HG03354 (cell line): ENCODE data around the gene ISX.

Source experiments
- ATAC-seq: cut with Tn5 transposase; IDR thresholded peaks from one replicate; pipeline ENCODE4 v1.9.1; 2021; ENCODE audit warnings: mild to moderate bottlenecking; ENCODE audit not compliant: unreplicated experiment, poor library complexity, severe bottlenecking

ISX gene

GRCh38 chr22:35102663-35103062 is 36.7 kb downstream of the ISX start:
- no peak for ATAC-seq

DNA sequence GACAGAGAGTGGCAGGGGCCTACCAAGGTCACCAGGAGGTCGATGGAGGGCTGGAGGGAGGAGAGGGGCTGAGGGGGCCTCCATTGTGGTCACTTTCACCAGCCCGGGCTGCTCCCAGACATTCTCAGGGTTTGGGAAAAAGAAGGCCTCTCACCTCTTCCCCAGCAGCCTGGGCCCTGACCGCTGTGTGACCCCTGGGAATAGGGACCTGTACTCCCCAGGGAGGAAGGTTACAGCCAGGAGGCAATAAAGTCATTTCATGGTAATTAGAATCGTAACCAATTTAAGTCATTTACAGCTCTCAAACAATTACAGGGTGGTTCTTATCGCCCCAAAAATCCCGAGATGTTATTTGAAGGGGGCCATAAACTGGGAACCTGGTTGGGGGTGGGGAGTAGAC is 37.8 kb downstream of the ISX start:
- no peak for ATAC-seq

DNA sequence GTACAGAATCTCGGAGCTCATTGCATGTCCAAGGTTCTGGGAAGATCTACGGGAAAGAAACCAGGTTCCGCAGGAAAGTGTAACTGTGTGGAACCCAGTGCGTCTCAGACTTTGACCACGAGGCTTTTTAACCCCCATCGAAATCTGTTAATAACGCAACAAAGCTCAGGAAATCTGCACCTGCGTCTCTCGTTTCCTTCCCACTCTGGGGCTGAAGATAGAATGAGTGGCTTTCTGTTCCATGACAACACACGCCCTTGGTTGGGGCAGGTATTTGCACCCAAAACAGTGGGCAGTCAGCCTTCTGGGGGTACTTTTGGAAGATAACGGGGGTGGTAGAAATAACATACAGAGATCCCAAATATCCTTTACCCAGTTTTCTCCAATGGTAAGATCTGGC is 38.5 kb downstream of the ISX start:
- no peak for ATAC-seq

GRCh38 chr22:35109616-35110015 is 43.7 kb downstream of the ISX start:
- no peak for ATAC-seq

DNA sequence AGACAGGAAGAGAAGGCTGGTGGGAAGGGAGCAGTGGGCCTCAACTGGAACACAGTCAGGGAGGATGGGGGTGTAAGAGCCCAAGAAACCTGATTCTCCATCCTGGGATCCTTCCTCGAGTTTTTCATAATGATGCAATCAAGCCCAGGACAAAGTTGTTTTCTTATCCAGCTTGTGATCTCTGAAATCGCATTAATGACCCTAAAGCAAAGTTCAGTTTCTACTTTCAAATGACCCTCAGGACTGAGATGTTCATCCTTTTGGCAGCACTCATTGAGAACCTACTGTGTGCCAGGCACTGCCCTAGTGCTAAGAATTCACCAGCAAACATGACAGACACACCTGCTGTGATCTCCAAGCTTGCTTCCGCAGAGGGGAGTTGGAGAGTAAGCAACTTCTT is 45.3 kb downstream of the ISX start:
- ATAC-seq, result no peak

DNA sequence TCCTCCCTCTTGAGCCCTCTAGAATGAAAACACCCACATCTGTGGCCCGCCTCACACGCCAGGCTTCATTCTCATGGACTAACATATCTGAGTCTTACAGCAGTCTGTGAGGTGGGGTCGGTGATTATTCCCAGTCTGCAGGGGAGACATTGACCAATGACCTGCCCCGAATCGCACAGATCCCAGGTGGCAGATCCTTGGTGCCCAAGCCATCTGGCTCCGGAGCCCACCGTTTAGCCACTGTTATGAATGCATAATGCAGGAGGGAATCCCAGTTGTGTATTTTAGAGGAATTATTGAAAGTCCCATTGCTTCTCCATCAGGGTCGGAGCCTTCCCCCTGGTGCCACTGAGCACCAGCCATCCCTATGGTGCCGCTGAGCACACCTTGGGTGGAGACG is 47.4 kb downstream of the ISX start:
- ATAC-seq, result no peak

DNA sequence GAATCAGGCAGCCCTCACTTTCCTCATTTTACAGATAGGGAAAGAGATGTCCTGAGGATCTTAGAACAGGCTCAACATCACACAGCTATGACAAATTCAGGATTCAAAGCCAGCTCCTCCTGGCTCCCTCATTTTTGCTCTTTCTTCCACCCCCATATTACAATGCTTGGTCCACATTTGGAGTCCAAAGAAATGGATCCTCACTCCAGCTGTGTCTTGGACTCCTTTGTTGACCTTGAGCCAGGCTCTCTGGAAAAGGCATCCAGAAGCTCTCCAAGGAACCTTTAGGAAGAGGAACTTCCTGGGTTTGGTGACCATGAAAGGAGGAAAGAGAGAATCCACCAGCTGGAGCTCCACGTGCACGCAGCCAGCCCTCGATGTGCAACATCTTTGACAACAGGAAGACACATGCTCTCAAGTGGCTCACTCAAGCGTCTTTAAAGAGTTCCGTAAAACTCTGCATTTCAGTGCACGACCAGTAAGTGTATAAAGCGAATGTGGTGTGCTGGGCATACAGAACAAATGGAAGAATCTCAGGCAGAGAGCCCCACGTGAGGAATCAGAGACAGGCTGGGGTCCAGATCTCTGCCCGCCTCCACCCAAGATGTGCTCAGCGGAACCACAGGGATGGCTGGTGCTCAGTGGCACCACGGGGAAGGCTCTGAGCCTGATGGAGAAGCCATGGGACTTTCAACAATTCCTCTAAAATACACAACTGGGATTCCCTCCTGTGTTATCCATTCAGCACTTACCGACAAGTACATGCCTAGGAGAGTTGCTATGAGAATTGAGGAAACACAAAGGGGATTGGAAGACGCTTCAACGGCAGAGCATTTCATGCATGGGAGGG is 48.4 kb downstream of the ISX start:
- ATAC-seq, result no peak

- no peak for ATAC-seq
Observed at GRCh38 chr22:35115515-35115914, 49.6 kb downstream of the ISX start.

- no peak for ATAC-seq
Observed at GRCh38 chr22:35116269-35116668, 50.3 kb downstream of the ISX start.

DNA sequence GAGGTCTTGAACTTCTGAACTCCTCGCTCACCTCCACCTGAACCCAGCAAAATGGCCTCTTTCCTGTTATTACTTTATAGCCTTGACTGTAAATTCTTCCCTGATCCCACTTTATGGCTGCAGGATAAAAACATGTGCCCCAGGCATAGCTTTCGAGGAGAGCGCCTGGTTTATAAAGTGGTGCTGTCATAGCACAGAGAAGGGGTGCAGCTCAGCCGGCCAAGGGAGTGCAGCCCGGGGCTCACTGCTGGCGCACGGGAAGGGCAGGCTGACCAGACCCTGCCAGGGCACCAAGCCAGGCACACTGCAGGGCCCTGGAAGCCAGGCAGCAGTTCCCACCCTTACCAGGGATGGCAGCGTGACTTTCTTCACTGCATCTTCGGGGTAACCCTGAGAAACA is 50.9 kb downstream of the ISX start:
- no peak for ATAC-seq

DNA sequence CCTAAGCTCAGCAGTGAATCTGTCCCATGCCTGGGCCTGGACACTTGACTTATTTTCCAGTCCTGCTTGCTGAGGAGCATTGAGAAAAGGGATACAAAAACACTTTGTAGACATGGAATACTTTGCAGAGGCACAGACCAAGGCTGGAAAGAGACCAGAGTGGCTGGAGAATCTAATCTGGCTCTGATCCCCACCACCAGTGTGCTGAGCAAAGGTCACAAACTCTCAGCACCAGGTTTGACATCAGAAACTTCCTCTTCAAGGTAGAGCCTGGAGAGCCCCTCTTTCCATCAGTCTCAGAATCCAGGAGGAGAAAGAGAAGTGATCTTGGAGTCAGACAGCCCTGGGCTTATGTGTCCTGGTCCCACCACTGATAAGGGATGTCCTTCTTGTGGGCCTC is 53.5 kb downstream of the ISX start:
- no peak for ATAC-seq

GRCh38 chr22:35124691-35125219 is 58.8 kb downstream of the ISX start:
- no peak for ATAC-seq

DNA sequence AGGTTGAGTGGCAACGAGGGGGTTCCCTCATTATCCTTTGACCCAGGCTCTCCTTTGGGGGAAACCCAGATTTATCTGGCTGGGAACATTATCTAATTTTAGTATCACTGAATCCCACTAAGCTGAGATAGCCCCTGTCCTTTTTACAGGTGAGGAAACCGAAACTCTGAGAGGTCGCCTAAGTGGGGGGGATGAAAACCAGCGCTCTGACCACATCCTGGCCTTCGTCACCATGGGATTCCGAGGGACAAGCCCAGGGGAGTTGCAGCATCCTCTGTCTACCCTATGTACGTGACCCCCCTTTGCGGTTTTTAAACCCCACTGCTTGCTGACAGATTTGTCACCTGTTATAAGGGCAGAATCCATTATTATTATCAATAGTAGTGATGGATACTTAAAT is 61.0 kb downstream of the ISX start:
- ATAC-seq, result peak; percentile 64

GRCh38 chr22:35128637-35129036 is 62.7 kb downstream of the ISX start:
- ATAC-seq, result peak; percentile 57

DNA sequence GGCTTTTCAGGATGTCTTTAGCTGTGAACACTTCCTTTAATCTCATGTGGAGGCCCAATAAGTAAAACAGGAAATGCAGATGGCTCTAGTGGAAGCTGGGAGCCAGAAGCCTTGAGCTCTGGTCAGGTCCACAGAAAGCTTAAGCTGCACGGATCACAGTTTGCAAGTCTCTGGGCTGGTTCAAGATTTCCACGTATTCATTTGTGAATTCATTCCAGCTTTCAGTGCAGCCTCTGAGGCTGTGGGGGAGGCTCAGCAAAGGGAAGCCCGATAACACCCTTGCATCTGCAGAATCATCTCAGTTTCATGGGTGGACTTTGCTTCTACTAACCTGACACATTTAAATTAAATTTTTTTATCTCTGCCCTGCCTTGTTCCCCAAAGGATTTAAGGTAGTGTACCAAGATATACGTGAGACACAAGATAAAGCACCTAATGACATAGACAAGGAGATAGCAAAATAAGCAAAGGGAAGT is 65.6 kb downstream of the ISX start:
- no peak for ATAC-seq

GRCh38 chr22:35132568-35132967 is 66.6 kb downstream of the ISX start:
- no peak for ATAC-seq

DNA sequence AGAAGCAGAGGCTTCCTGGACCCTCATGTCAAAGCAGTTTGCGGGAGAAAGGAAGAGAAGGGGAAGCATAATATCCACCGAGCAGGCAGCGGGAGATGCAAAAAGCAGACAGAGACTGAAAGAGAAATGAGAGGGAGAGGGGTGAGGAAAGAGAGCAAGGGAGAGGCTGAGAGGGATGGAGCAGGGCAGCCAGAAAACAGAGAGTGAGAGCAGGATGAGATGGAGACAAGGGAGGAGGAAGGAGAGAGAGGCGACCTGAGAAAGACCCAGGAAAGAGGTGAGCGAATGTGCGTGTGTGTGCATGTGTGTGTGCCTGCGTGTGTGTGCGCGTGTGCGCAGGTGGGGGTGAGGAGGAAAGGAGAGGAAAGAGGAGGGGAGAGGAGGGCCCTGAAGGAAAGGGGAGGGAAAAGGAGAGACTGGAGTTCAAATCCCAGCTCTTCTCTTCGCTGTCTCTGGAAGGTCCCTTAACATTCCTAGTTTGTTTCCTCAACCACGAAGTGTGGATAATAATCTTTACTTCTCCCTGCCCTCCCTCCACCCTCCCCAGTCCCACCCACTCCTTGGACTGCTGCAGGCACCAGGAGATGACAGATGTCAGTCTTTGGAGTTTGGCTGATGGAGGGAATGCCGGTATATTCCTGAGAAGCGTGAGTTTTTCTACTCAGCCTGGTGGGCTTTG is 67.9 kb downstream of the ISX start:
- ATAC-seq, result no peak

GRCh38 chr22:35134637-35135036 is 68.7 kb downstream of the ISX start:
- no peak for ATAC-seq

GRCh38 chr22:35135165-35135564 is 69.2 kb downstream of the ISX start:
- ATAC-seq, result no peak
